HepG2 (cell line): Measurements from ENCODE around the gene CHCT1. TPM values are rescaled to one million over a fixed set of nuclear protein-coding genes. Genes with fewer than 3 reads are reported as not detected.

Experiments
- ARID4A ChIP-seq: sonication (generic); formaldehyde crosslinking; IDR thresholded peaks from 2 replicates; pipeline ENCODE4 v1.5.0; 2020; ENCODE audit warnings: mild to moderate bottlenecking, missing genetic modification reagents, borderline replicate concordance
- ATF3 ChIP-seq: sonication (generic); formaldehyde crosslinking; IDR thresholded peaks from 2 replicates; pipeline ENCODE4 v1.4.0; 2020; ENCODE audit warnings: missing genetic modification reagents
- CEBPG ChIP-seq: IDR thresholded peaks from 2 replicates; pipeline ENCODE4 v1.6.1; 2016
- DRAP1 ChIP-seq: IDR thresholded peaks from 2 replicates; pipeline ENCODE4 v1.6.1; 2016; ENCODE audit warnings: missing genetic modification reagents, missing compliant biosample characterization
- EED ChIP-seq: sonication (generic); formaldehyde crosslinking; IDR thresholded peaks from 2 replicates; pipeline ENCODE4 v1.5.0; 2020; ENCODE audit warnings: mild to moderate bottlenecking, missing genetic modification reagents
- ELF1 ChIP-seq: sonication (generic); formaldehyde crosslinking; IDR thresholded peaks from 2 replicates; pipeline ENCODE4 v1.4.0; 2020; ENCODE audit warnings: missing genetic modification reagents
- GLMP ChIP-seq: sonication (generic); formaldehyde crosslinking; IDR thresholded peaks from 2 replicates; pipeline ENCODE4 v1.9.0; 2021; ENCODE audit warnings: missing genetic modification reagents, mild to moderate bottlenecking, borderline replicate concordance
- HNF1B ChIP-seq: sonication (generic); formaldehyde crosslinking; IDR thresholded peaks from 2 replicates; pipeline ENCODE4 v1.5.1; 2020; ENCODE audit warnings: mild to moderate bottlenecking, moderate library complexity, missing genetic modification reagents
- KLF16 ChIP-seq, 2 experiments: sonication (generic) in 1 of 2; formaldehyde crosslinking in 1 of 2; IDR thresholded peaks; 2 replicates each; pipeline versions ENCODE4 v1.6.1 to v1.8.0; 2016 to 2023; ENCODE audit warnings: missing genetic modification reagents in 2 of 2, missing compliant biosample characterization in 1 of 2
- PCBP2 ChIP-seq: fragments of 200-400 bp; formaldehyde crosslinking; optimal IDR thresholded peaks from 2 replicates; pipeline ENCODE3; 2018; ENCODE audit warnings: low read length, low read depth; ENCODE audit not compliant: poor library complexity, severe bottlenecking
- SIX1 ChIP-seq: sonication (generic); formaldehyde crosslinking; IDR thresholded peaks from 2 replicates; pipeline ENCODE4 v1.4.0; 2020; ENCODE audit warnings: missing genetic modification reagents, borderline replicate concordance
- SMC3 ChIP-seq: IDR thresholded peaks from 2 replicates; pipeline ENCODE4 v1.6.1; 2011; ENCODE audit warnings: low read length, improper control_type of control experiment
- SSRP1 ChIP-seq: IDR thresholded peaks from 2 replicates; pipeline ENCODE4 v1.6.1; 2016; ENCODE audit warnings: control low read depth
- ZBTB26 ChIP-seq: IDR thresholded peaks from 2 replicates; pipeline ENCODE4 v1.6.1; 2016; ENCODE audit warnings: missing compliant biosample characterization, missing genetic modification reagents, borderline replicate concordance
- ZBTB8A ChIP-seq: sonication (generic); formaldehyde crosslinking; IDR thresholded peaks from 2 replicates; pipeline ENCODE4 v1.4.0; 2020; ENCODE audit warnings: mild to moderate bottlenecking, low read depth, missing genetic modification reagents, borderline replicate concordance
- ZNF124 ChIP-seq: sonication (generic); formaldehyde crosslinking; IDR thresholded peaks from 2 replicates; pipeline ENCODE4 v1.4.0; 2020; ENCODE audit warnings: missing genetic modification reagents
- ZNF331 ChIP-seq: sonication (generic); formaldehyde crosslinking; IDR thresholded peaks from 2 replicates; pipeline ENCODE4 v1.4.0; 2020; ENCODE audit warnings: missing genetic modification reagents
- ZNF343 ChIP-seq: sonication (generic); formaldehyde crosslinking; IDR thresholded peaks from 2 replicates; pipeline ENCODE4 v1.4.0; 2020; ENCODE audit warnings: mild to moderate bottlenecking, missing genetic modification reagents
- ZNF878 ChIP-seq: sonication (generic); formaldehyde crosslinking; IDR thresholded peaks from 2 replicates; pipeline ENCODE4 v1.8.1; 2023; ENCODE audit warnings: mild to moderate bottlenecking, missing genetic modification reagents, moderate library complexity
- polyA plus RNA-seq, 8 experiments: library from polyadenylated mRNA; depleted of rRNA in 3 of 8; stranded (reverse) in 7 of 8; unstranded in 1 of 8; fragments of >200 nt; fragmentation: Illumina TruSeq in 4 of 8; extraction: Trizol in 4 of 8; gene quantifications; 2 replicates each; pipeline versions ENCODE4 v1.2.1 to v1.2.3, GENCODE V29; 2011 to 2016; ENCODE audit warnings: low read depth in 4 of 8, missing spikeins in 1 of 8, mixed read lengths in 1 of 8; ENCODE audit not compliant: insufficient read depth in 1 of 8
- total RNA-seq, 5 experiments: library from RNA; depleted of rRNA; stranded (reverse); fragments of >200 nt; fragmentation: Illumina TruSeq; extraction: Trizol; gene quantifications; 2 replicates each; pipeline ENCODE4 v1.2.3, GENCODE V29; 2016; ENCODE audit warnings: low read depth in 1 of 5

CHCT1 gene
- total and polyA plus RNA-seq, 2 of the 13 experiments (the other 11 are each of a cell fraction or from before 2014, with no cell fraction given) = not detected

GRCh38 chr17:60435244-60436167 is 13.2 kb downstream of the CHCT1 start (continued):
- TF ChIP-seq ZNF343 (CRISPR knock-in tag) (no peak), EED (CRISPR knock-in tag) (0 out of 2 replicates have a peak, but pooled peaks have one; percentile 26), ARID4A (CRISPR knock-in tag) (no peak), KLF16 (CRISPR knock-in tag; IDR thresholded peaks at IDR 0.05) (0 out of 4 replicates have a peak, but pooled peaks of 1 of the 2 experiments have one; percentile 31), CEBPG (CRISPR knock-in tag) (peak; percentile 50), SIX1 (CRISPR knock-in tag) (no peak), DRAP1 (CRISPR knock-in tag) (0 out of 2 replicates have a peak, but pooled peaks have one; percentile 42), PCBP2 (no peak), GLMP (CRISPR knock-in tag) (no peak), ELF1 (CRISPR knock-in tag) (0 out of 2 replicates have a peak, but pooled peaks have one; percentile 20), ZNF124 (0 out of 2 replicates have a peak, but pooled peaks have one; percentile 51), ZNF331 (CRISPR knock-in tag) (peak; percentile 19), SMC3 (peak; percentile 93), ZNF878 (no peak), ZBTB8A (CRISPR knock-in tag) (no peak), SSRP1 (0 out of 2 replicates have a peak, but pooled peaks have one; percentile 55), ZBTB26 (CRISPR knock-in tag) (0 out of 2 replicates have a peak, but pooled peaks have one; percentile 49), HNF1B (0 out of 2 replicates have a peak, but pooled peaks have one; percentile 47), ATF3 (CRISPR knock-in tag) (no peak)
